ENCODE data around the gene HIF3A.
A peak's percentile ranks its signal among the peaks of the same experiment; 100 is the strongest.
"Not testable (repeated sequence)": the region's sequence is repeated elsewhere in the genome, so short reads cannot be mapped to it uniquely, and the experiment has no call there.

Gene HIF3A

DNA sequence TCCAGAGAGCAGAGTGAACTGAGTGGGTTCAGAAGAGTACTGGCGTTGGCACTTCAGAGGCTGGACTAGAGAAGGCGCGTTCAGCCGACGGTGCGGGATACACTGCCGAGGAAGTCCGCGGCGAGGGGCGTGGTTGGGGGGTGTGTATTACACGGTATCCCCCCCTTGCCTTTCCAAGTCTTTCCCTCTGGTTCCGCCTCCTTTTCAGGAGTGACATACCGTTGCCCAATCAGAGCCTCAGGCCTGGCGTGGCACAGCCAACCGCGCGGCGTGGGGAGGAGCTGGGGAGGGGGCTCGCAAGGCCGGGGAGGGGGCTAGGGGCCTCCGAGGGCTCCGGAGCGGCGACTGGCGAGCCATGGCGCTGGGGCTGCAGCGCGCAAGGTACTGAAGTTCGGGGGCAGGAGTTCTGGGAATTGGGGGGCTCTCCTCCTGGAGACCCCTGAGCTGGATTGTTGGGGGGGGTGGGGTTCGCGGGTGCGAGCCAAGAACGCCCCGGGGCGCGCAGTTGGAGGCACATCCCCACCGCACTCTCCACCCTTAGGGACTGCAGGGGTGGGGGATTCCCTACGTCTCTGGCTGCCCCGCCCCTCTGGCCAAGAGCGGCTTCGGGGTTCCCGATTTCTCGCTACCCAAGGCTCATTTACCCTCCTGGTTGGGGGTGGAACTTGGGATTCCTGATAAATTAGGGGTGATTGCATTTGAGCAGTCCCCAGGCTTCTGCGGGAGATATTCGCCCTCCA lies at the start of gene HIF3A:
HIF3A (plus strand) TSS at position 321 of the 740 bp plus-strand sequence; CDS start at position 356, 35 bp downstream.
- peak; percentile 24 to 92 (median 45) for DNase-seq
- intact Hi-C loops (cut with DNase I), result no loop called here

- intact Hi-C loops (cut with DNase I), result no loop called here
- DNase-seq, result no peak
These were observed 46.6 kb upstream of the HIF3A start for GRCh38 chr19:46250076-46250735.

DNA sequence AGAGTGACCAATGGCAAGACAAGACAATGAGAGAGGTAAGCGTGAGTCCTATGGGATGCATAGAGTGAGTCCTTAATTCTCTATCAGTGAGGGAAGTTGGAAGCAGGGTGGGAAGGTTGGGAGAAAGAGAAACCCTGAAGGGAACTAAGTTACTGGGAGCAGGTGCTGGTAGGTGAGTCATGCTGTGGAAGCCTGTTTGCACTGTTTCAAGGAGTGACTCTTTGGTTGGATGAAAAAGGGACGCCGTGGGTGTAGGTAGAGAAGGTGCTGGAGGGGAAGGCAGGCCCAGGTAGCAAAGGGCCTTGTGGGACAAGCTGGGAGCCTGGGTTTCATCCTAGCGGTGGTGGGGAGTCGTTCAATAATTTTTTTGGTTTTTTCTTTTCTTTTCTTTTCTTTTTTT lies 45.4 kb upstream of the HIF3A start:
- intact Hi-C loops (cut with DNase I), result no loop called here
- DNase-seq, result no peak

- intact Hi-C loops (cut with DNase I), result no loop called here
- DNase-seq, result no peak
These were observed 42.1 kb upstream of the HIF3A start for GRCh38 chr19:46254776-46255175.

- intact Hi-C loops (cut with DNase I), result no loop called here
- no peak for DNase-seq
These were observed 40.0 kb upstream of the HIF3A start for GRCh38 chr19:46256855-46257254.

- DNase-seq; intact Hi-C loops (cut with DNase I): not testable (repeated sequence)
These were observed 35.3 kb upstream of the HIF3A start for GRCh38 chr19:46261501-46261900.

- DNase-seq; intact Hi-C loops (cut with DNase I): not testable (repeated sequence)
These were observed 34.1 kb upstream of the HIF3A start for GRCh38 chr19:46262684-46263296.

- intact Hi-C loops (cut with DNase I), result loop anchor here (1.0 to 5.0 kb wide), 2 partner anchors 188 to 238 kb away; no protein-coding TSS in a partner anchor
- DNase-seq, result not testable (repeated sequence)
These were observed 32.0 kb upstream of the HIF3A start for GRCh38 chr19:46264801-46265200.

DNA sequence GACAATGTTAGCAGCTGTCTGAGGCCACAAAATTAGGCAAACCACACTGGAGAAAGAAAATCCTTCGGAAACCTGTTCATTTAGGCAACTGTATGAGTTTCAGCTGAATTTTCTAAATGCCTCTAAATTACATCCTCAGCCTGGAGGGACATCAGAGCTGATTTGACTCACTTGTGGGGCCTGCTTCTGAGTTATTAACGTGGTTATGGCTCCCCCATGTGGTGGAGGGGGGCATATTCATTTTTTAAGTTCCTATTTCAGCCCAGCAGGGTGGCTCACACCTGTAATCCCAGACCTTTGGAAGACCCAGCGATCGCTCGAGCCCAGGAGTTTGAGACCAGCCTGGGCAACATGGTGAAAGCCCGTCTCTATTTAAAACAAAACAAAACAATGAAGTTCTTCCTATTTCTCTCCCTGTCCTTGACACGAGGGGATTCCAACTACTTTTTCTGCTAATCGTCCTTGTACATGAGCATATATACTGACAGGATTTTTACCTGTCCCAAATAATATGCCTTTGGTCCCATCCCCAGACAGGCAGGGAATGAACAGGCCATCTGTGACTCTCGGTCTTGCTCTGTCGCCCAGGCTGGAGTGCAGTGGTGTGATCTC lies 31.5 kb upstream of the HIF3A start:
- intact Hi-C loops (cut with DNase I), result loop anchor here (1.0 to 5.0 kb wide), 2 partner anchors 188 to 238 kb away; no protein-coding TSS in a partner anchor
- DNase-seq, result peak in 6 of 10 donors; percentile 31 to 89 (median 69)

DNA sequence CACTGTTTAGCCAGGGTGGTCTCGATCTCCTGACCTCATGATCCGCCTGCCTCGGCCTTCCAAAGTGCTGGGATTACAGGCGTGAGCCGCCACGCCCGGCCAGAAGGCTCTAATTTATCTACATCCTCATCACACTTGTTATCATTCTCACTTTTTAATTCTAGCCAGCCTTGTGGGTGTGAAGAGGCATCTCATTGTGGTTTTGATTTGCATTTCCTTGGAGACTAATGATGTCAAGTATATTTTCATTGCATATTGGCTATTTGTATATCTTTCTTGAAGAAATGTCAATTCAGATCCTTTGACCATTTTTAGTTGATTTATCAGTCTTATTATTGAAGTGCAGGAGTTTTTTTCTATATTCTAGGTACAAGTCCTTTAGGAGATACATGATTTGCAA lies 27.7 kb upstream of the HIF3A start:
- no peak for DNase-seq
- intact Hi-C loops (cut with DNase I), result loop anchor here (5.0 kb wide), 1 partner anchor 242 kb away; no protein-coding TSS in a partner anchor

DNA sequence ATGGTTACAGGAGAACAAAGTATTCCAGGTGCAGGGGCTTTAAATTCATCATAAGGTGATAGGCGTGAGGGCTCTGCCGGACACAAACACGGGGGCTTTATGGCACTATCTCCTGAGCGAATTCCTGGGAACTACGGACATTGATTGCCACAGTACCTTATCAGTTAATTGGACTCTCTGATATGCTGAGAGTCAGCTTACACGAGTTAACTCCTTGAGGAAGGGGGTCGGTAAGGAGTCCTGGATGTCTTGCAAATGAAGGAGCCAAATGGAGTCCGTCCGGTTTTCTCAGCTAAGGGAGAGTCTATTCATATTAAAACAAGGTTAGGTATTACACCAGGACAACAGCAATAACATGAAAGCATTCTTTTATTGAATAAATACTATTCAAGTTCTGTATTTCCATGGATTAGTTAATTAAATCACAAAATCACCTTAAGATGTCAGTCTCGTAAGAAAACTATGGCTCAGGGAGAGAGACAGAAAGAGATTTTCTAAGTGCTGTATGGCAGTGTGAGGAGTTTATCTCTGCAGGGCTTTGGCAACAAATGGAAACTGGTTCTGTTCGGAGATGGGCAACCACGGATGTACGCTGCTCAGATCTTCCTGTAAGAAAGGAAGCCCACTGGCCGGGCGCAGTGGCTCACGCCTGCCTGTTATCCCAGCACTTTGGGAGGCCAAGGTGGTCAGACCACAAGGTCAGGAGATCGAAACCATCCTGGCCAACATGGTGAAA lies 26.2 kb upstream of the HIF3A start:
- no peak for DNase-seq
- intact Hi-C loops (cut with DNase I), result no loop called here

DNA sequence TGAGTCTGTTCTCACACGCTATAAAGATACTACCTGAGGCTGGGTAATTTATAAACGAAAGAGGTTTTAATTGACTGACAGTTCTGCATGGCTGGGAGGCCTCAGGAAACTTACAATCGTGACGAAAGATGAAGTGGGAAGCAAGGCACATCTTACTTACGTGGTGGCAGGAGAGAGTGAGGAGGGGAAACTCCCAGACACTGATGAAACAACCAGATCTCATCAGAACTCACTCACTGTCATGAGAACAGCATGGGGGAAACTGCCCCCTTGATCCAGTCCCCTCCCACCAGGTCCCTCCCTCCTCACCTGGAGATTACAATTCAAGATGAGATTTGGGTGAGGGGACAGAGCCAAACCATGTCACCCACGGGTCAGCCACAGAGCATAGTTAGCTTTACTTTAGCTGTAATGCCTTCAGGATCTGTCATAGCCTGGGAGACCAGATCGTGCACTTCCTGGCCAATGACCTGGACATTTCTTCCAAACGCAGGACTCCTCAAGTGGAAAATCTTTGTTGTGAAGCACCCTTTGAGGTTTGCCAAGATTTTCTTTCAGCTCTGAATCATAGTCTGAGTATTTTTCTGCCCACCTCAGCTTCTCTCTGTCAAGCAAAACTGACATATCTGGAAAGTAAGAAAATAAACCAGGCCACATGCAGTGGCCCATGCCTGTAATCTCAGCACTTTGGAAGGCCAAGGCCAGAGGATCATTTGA lies 25.2 kb upstream of the HIF3A start:
- intact Hi-C loops (cut with DNase I), result no loop called here
- no peak for DNase-seq

DNA sequence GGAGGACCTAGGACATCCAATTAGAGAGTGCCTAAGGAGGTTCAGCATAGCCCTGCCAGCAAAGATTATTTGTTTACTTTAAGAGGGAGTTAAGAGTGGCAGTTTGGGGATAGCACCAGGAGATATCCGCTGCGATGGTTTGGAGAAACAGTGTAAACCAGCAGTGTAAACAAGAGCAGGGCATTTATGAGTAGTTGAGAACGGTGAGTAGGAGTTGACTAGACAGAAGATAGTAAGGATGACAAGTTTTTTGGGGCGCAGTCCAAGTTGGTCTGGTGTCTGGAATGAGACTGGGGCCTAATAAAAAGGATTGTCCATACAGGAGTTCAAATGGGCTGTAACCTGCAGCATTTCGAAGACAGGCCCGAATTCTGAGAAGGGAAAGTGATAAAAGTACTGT lies 22.9 kb upstream of the HIF3A start:
- intact Hi-C loops (cut with DNase I); DNase-seq: not testable (repeated sequence)

DNA sequence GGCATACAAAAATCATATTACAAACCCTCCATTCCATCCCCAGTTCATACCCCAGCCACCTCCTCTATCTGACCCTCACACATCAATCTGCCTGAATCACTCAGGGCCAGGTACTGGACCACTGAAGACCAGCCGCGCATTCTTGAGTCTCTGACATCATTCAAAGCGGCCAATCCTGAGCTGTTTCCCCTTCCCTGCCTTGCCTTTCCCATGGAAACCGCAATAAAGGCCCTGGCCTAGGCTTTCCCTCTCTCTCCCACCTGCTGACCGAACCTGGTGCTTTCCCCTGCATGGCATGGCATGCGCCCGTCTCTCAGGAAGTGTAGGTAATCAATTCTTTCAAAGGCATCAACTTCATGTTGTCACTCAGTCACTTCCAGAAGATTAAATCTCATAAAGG lies 17.7 kb upstream of the HIF3A start:
- intact Hi-C loops (cut with DNase I), result no loop called here
- DNase-seq, result peak in 1 of 10 donors; percentile 46

GRCh38 chr19:46283771-46284170 lies 13.1 kb upstream of the HIF3A start:
- DNase-seq, result no peak
- intact Hi-C loops (cut with DNase I), result loop anchor here (5.0 to 10.0 kb wide), 3 partner anchors 64 to 114 kb away; partner anchors contain the start of gene PPP5C

GRCh38 chr19:46284635-46285034 lies 12.2 kb upstream of the HIF3A start:
- intact Hi-C loops (cut with DNase I), result loop anchor here (5.0 to 10.0 kb wide), 3 partner anchors 63 to 113 kb away; partner anchors contain the start of gene PPP5C
- DNase-seq, result no peak

DNA sequence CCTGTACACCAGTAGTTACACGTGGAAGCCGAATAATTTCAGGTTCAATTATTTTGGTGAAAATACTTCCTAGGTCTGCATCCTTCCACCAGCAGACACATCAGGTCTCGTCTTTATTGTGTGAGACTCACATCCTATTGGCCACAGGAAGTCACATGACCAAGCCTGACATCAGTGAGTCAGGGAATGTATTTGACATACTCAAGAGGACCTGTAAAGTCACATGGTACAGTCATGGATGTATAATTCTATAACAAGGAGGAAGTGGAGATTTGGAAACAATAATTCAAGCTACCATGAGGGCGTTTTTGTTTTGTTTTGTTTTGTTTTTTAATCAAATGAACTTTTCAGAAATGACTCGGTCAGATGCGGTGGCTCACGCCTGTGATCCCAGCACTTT lies 9.3 kb upstream of the HIF3A start:
- DNase-seq, result no peak
- intact Hi-C loops (cut with DNase I), result loop anchor here (10.0 kb wide), 1 partner anchor 87 kb away; no protein-coding TSS in a partner anchor

GRCh38 chr19:46288896-46289588 lies 7.8 kb upstream of the HIF3A start:
- intact Hi-C loops (cut with DNase I), result loop anchor here (10.0 kb wide), 1 partner anchor 86 kb away; no protein-coding TSS in a partner anchor
- peak in 1 of 10 donors; percentile 28 for DNase-seq

Measured in posterior cingulate gyrus (tissue), 11 donors.